HL-60 (cell line): ENCODE data around the gene UBAC2.

Source experiments
- GABPA ChIP-seq: IDR thresholded peaks from 2 replicates; pipeline ENCODE4 v1.6.1; 2012; ENCODE audit warnings: low read depth
- POLR2AphosphoS5 ChIP-seq: IDR thresholded peaks from 2 replicates; pipeline ENCODE4 v1.6.1; 2012; ENCODE audit warnings: low read depth
- SPI1 ChIP-seq: IDR thresholded peaks from 2 replicates; pipeline ENCODE4 v1.6.1; 2012; ENCODE audit warnings: low read depth, mild to moderate bottlenecking, borderline replicate concordance
- TF ChIP-seq, protein P1 (sequence below): IDR thresholded peaks from 2 replicates; pipeline ENCODE4 v1.6.1; 2012; ENCODE audit warnings: low read depth; ENCODE audit not compliant: insufficient replicate concordance
- TF ChIP-seq, protein P2 (sequence below): IDR thresholded peaks from one replicate; pipeline ENCODE4 v1.5.1; 2011; ENCODE audit warnings: low read length, control low read depth, inconsistent platforms; ENCODE audit not compliant: insufficient read depth

DNA sequence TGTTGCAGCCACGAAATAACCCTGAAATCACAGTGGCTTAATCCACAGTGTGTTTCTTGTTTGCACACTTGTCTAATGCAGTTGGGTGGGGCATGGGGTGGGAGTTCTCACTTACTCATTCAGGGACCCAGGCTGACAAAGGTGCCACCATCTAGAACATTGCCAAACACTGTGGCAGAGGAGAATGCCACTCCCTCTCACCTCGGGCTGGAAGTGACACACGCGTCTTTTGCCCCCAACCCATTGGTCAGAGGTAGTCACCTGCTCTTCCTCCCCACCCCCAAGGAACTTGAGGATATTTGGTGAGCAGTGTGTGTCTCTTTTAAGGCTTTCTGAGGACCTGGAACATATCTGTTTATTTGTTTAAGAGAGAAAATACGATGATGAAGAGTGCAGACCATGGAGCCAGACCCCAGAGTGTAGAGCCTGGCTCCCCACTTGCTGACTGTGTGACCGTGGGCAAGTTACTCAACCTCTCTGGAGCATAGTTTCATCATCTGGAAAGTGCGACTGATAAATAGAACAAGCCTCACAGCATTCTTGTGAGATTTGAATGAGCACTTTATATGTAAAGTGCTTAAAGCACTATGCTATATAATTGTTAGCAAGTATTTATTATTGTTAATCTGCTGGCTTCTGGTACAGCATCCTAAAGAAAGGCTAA is 89.2 kb downstream of the UBAC2 start:
- TF ChIP-seq, protein P1, sequence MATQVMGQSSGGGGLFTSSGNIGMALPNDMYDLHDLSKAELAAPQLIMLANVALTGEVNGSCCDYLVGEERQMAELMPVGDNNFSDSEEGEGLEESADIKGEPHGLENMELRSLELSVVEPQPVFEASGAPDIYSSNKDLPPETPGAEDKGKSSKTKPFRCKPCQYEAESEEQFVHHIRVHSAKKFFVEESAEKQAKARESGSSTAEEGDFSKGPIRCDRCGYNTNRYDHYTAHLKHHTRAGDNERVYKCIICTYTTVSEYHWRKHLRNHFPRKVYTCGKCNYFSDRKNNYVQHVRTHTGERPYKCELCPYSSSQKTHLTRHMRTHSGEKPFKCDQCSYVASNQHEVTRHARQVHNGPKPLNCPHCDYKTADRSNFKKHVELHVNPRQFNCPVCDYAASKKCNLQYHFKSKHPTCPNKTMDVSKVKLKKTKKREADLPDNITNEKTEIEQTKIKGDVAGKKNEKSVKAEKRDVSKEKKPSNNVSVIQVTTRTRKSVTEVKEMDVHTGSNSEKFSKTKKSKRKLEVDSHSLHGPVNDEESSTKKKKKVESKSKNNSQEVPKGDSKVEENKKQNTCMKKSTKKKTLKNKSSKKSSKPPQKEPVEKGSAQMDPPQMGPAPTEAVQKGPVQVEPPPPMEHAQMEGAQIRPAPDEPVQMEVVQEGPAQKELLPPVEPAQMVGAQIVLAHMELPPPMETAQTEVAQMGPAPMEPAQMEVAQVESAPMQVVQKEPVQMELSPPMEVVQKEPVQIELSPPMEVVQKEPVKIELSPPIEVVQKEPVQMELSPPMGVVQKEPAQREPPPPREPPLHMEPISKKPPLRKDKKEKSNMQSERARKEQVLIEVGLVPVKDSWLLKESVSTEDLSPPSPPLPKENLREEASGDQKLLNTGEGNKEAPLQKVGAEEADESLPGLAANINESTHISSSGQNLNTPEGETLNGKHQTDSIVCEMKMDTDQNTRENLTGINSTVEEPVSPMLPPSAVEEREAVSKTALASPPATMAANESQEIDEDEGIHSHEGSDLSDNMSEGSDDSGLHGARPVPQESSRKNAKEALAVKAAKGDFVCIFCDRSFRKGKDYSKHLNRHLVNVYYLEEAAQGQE = no peak
- TF ChIP-seq, protein P2, sequence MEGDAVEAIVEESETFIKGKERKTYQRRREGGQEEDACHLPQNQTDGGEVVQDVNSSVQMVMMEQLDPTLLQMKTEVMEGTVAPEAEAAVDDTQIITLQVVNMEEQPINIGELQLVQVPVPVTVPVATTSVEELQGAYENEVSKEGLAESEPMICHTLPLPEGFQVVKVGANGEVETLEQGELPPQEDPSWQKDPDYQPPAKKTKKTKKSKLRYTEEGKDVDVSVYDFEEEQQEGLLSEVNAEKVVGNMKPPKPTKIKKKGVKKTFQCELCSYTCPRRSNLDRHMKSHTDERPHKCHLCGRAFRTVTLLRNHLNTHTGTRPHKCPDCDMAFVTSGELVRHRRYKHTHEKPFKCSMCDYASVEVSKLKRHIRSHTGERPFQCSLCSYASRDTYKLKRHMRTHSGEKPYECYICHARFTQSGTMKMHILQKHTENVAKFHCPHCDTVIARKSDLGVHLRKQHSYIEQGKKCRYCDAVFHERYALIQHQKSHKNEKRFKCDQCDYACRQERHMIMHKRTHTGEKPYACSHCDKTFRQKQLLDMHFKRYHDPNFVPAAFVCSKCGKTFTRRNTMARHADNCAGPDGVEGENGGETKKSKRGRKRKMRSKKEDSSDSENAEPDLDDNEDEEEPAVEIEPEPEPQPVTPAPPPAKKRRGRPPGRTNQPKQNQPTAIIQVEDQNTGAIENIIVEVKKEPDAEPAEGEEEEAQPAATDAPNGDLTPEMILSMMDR = no peak
- TF ChIP-seq SPI1 (no peak), POLR2AphosphoS5 (no peak), GABPA (no peak)
